GM06990 (cell line): ENCODE measurements around the gene GP1BB.

Source experiments
- DNase-seq: peaks from one replicate; pipeline ENCODE4 v3.0.0-alpha.2; 2011; ENCODE audit not compliant: insufficient read length; ENCODE audit errors: extremely low read depth
- H3K27me3 ChIP-seq: replicated peaks from 2 replicates; pipeline ENCODE4 v1.6.0; 2011; ENCODE audit warnings: low read length; ENCODE audit not compliant: control insufficient read depth, insufficient read depth
- H3K36me3 ChIP-seq: 2 replicates; pipeline ENCODE4 v1.5.1; 2011; ENCODE audit warnings: low read length; ENCODE audit not compliant: control insufficient read depth, insufficient read depth
- H3K4me3 ChIP-seq: replicated peaks from 2 replicates; pipeline ENCODE4 v1.5.1; 2011; ENCODE audit warnings: low read depth, mild to moderate bottlenecking, control low read depth, low read length
- TF ChIP-seq, protein P1 (sequence below): IDR thresholded peaks from 2 replicates; pipeline ENCODE4 v1.5.1; 2011; ENCODE audit warnings: low read length, control low read depth, mild to moderate bottlenecking, inconsistent platforms; ENCODE audit not compliant: insufficient read depth, poor library complexity, severe bottlenecking

GP1BB gene

DNA sequence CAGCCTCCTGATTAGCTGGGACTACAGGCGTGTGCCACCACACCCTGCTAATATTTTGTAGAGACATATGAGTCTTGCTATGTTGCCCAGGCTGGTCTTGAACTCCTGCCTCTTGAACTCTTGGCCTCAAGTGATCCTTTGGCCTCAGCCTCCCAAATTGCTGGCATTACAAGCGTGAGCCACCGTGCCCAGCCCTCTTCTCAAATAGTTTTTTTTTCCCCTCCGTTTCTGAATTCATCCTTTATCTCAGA is 49.0 kb downstream of the GP1BB start:
- no peaks in the 10 kb centered on the region; the same call in none of the 2 replicates for H3K27me3 ChIP-seq
- no peak overlapping the region for H3K4me3 ChIP-seq
- TF ChIP-seq, protein P1, sequence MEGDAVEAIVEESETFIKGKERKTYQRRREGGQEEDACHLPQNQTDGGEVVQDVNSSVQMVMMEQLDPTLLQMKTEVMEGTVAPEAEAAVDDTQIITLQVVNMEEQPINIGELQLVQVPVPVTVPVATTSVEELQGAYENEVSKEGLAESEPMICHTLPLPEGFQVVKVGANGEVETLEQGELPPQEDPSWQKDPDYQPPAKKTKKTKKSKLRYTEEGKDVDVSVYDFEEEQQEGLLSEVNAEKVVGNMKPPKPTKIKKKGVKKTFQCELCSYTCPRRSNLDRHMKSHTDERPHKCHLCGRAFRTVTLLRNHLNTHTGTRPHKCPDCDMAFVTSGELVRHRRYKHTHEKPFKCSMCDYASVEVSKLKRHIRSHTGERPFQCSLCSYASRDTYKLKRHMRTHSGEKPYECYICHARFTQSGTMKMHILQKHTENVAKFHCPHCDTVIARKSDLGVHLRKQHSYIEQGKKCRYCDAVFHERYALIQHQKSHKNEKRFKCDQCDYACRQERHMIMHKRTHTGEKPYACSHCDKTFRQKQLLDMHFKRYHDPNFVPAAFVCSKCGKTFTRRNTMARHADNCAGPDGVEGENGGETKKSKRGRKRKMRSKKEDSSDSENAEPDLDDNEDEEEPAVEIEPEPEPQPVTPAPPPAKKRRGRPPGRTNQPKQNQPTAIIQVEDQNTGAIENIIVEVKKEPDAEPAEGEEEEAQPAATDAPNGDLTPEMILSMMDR: no peak
- DNase-seq: no peak
- H3K36me3 ChIP-seq: no peaks in the 10 kb centered on the region

DNA sequence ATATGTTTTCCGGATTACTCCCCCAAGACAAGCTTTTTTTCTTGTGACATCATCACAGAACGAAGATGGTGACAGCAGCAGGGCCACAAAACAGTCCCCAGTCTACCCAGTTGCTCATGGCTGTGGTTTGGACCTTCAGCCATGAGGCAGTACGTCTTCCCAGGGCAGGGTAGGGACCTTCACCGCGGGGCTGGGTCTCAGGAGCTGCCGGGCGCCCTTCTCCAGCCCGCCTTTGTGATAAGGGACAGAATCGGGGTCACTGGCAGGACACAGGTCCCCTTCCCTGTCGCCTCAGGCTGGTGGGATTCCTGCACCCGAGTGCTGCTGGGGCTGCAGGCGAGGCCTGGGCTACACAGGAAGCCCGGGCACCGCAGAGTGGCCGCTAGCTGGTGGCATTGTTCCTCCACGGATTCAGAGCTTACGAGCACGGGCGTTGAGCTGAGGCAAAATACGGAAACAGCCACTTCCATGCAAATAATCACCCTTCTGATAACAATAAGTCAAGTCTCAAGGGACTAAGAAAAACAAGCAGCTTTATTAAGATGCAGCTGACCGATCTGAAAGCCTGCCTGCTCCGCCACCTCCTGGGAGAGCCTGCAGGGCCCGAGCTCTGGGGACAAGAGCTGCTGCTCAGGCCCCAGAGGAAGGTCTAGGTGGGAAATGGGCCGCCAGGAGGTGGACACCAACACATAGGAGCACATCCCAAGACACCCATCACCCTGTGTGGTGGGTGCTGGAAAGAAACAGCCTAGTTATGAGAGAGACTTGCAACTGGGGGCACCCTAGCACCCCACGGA is 49.5 kb downstream of the GP1BB start:
- TF ChIP-seq, protein P1: peak; percentile 33
- Histone ChIP-seq H3K36me3 (no peaks in the 10 kb centered on the region), H3K4me3 (no peak overlapping the region), H3K27me3 (no peaks in the 10 kb centered on the region; the same call in none of the 2 replicates)
- peak; percentile 68 for DNase-seq

DNA sequence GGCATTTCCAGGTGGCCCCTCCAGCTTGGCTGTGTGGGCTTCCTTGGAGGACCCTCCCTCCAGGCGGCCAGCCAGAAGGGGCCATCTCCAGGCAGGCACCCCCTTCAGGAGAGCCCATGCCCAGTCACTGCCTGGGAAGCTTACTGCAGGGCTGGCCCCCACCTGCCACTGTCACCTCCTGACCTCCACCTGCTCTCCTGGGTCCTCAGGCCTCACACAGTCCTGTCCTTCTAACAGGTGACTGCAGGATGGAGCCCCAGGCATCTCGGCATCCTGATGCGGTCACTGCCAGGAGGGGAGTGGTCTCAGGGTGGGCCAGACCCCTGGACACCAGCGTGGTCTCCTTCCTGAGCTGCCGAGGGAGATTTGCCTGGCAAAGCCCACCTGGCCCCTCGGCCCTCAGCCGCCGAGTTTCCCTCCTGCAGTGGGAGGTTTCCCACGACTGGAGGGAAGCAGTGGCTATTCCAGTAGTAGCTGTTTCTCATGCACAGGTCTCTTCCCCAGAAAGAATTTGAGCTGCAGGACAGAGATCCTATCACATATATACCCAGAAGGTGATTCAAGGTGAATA is 50.2 kb downstream of the GP1BB start:
- Histone ChIP-seq H3K36me3 (no peaks in the 10 kb centered on the region), H3K27me3 (no peaks in the 10 kb centered on the region; the same call in none of the 2 replicates), H3K4me3 (no peak overlapping the region)
- DNase-seq: no peak
- TF ChIP-seq, protein P1: no peak
